Measurements from ENCODE around the gene KLHL3. TPM values are rescaled to one million over a fixed set of nuclear protein-coding genes. Genes with fewer than 3 reads are reported as not detected.

KLHL3 gene
- total and polyA plus RNA-seq, 4 donors = 0.91 to 8.8 (median 3.7) TPM

DNA sequence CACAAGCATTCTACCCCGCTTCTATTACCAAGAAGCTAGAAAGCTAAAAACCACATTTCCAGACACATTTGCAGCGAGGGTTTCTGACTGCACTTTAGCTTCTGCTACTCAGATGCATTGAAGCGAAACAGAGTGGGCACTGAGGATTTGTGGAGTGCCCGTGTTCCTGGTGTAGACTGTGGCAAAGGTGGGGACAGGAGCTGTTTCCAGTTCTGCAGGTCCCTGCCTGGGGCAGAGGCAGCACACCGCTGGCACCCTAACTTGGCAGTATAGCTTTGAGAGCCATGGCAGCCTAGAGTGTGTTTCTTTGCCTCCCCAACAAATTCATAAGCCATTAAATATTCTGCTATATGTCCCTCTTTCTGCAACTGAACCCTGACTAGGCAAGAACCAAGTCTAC, 128.1 kb downstream of the KLHL3 start:
- Histone ChIP-seq H3K27ac (ENCODE audit: low read depth in 1 of 2, low read length in 2 of 2) (no peak overlapping the region), H3K9ac (ENCODE audit: low read depth in 1 of 2, low read length in 2 of 2) (no peak overlapping the region), H3K27me3 (ENCODE audit: control insufficient read depth in 4 of 4, insufficient read depth in 4 of 4, low read length in 3 of 4) (peaks cover 0 to 2% (median 0%) of the 10 kb centered on the region in 4 donors), H3K9me3 (ENCODE audit: control insufficient read depth in 4 of 4, low read length in 3 of 4) (no peaks in the 10 kb centered on the region), H3K4me1 (ENCODE audit: control insufficient read depth in 4 of 4, insufficient read depth in 4 of 4, low read length in 3 of 4) (no peaks in the 10 kb centered on the region), H3K4me3 (ENCODE audit: low read depth in 1 of 3, low read length in 3 of 3) (no peak overlapping the region), H3K36me3 (ENCODE audit: control insufficient read depth in 4 of 4, insufficient read depth in 3 of 4, low read depth in 1 of 4, low read length in 3 of 4) (no peaks in the 10 kb centered on the region)
- TF ChIP-seq HNF4A (conservative IDR thresholded peaks at IDR 0.05) (no peak), RXRA (IDR thresholded peaks at IDR 0.05) (no peak), NR2F2 (IDR thresholded peaks at IDR 0.05) (no peak), SP1 (IDR thresholded peaks at IDR 0.05) (no peak), TAF1 (conservative IDR thresholded peaks at IDR 0.05) (no peak), HNF4G (IDR thresholded peaks at IDR 0.05) (no peak), FOXA2 (IDR thresholded peaks at IDR 0.05) (no peak)
- TF ChIP-seq, protein P1, sequence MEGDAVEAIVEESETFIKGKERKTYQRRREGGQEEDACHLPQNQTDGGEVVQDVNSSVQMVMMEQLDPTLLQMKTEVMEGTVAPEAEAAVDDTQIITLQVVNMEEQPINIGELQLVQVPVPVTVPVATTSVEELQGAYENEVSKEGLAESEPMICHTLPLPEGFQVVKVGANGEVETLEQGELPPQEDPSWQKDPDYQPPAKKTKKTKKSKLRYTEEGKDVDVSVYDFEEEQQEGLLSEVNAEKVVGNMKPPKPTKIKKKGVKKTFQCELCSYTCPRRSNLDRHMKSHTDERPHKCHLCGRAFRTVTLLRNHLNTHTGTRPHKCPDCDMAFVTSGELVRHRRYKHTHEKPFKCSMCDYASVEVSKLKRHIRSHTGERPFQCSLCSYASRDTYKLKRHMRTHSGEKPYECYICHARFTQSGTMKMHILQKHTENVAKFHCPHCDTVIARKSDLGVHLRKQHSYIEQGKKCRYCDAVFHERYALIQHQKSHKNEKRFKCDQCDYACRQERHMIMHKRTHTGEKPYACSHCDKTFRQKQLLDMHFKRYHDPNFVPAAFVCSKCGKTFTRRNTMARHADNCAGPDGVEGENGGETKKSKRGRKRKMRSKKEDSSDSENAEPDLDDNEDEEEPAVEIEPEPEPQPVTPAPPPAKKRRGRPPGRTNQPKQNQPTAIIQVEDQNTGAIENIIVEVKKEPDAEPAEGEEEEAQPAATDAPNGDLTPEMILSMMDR (IDR thresholded peaks at IDR 0.05; ENCODE audit: low read depth, low read length, missing input control) = no peak
- no peak for DNase-seq (ENCODE audit: low spot score)
- 83% methylated on average over 5 of the region's 5 CpGs for WGBS

DNA sequence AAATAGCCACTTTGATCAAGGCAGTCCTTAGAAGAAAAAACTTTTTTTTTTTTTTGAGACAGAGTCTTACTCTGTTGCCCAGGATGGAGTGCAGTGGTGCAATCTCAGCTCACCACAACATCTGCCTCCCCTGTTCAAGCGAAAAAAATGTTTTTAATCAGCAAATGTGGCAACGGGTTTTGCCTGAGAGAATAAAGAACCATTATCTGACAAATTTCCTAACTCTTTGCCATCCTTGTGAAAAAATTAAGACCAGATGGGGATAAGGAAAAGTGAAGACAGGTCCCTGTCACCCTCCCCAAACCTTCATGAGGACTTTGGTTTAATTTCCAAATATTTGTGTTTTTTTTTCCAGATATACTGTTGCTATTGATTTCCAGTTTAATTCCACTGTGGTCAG, 129.5 kb downstream of the KLHL3 start:
- no peak overlapping the region for H3K4me3 ChIP-seq (ENCODE audit: low read depth in 1 of 3, low read length in 3 of 3)
- H3K9ac ChIP-seq (ENCODE audit: low read depth in 1 of 2, low read length in 2 of 2) = no peak overlapping the region
- WGBS = 74% methylated on average over 2 of the region's 2 CpGs
- no peaks in the 10 kb centered on the region for H3K36me3 ChIP-seq (ENCODE audit: control insufficient read depth in 4 of 4, insufficient read depth in 3 of 4, low read depth in 1 of 4, low read length in 3 of 4)
- H3K27me3 ChIP-seq (ENCODE audit: control insufficient read depth in 4 of 4, insufficient read depth in 4 of 4, low read length in 3 of 4) = peaks cover 0 to 2% (median 0%) of the 10 kb centered on the region in 4 donors
- TF ChIP-seq, protein P1 (IDR thresholded peaks at IDR 0.05; ENCODE audit: low read depth, low read length, missing input control) = no peak
- TF ChIP-seq RAD21 (IDR thresholded peaks at IDR 0.05) (no peak), HNF4A (conservative IDR thresholded peaks at IDR 0.05) (no peak), SP1 (IDR thresholded peaks at IDR 0.05) (no peak), FOXA2 (IDR thresholded peaks at IDR 0.05) (no peak), YY1 (IDR thresholded peaks at IDR 0.05) (no peak), HNF4G (IDR thresholded peaks at IDR 0.05) (no peak), FOXA1 (IDR thresholded peaks at IDR 0.05) (no peak)
- TF ChIP-seq, protein P2, sequence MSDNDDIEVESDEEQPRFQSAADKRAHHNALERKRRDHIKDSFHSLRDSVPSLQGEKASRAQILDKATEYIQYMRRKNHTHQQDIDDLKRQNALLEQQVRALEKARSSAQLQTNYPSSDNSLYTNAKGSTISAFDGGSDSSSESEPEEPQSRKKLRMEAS (IDR thresholded peaks at IDR 0.05) = no peak
- TF ChIP-seq, protein P3, sequence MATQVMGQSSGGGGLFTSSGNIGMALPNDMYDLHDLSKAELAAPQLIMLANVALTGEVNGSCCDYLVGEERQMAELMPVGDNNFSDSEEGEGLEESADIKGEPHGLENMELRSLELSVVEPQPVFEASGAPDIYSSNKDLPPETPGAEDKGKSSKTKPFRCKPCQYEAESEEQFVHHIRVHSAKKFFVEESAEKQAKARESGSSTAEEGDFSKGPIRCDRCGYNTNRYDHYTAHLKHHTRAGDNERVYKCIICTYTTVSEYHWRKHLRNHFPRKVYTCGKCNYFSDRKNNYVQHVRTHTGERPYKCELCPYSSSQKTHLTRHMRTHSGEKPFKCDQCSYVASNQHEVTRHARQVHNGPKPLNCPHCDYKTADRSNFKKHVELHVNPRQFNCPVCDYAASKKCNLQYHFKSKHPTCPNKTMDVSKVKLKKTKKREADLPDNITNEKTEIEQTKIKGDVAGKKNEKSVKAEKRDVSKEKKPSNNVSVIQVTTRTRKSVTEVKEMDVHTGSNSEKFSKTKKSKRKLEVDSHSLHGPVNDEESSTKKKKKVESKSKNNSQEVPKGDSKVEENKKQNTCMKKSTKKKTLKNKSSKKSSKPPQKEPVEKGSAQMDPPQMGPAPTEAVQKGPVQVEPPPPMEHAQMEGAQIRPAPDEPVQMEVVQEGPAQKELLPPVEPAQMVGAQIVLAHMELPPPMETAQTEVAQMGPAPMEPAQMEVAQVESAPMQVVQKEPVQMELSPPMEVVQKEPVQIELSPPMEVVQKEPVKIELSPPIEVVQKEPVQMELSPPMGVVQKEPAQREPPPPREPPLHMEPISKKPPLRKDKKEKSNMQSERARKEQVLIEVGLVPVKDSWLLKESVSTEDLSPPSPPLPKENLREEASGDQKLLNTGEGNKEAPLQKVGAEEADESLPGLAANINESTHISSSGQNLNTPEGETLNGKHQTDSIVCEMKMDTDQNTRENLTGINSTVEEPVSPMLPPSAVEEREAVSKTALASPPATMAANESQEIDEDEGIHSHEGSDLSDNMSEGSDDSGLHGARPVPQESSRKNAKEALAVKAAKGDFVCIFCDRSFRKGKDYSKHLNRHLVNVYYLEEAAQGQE (IDR thresholded peaks at IDR 0.05) = no peak
- TF ChIP-seq, protein P4, sequence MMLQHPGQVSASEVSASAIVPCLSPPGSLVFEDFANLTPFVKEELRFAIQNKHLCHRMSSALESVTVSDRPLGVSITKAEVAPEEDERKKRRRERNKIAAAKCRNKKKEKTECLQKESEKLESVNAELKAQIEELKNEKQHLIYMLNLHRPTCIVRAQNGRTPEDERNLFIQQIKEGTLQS (IDR thresholded peaks at IDR 0.05) = no peak
- no peaks in the 10 kb centered on the region for H3K4me1 ChIP-seq (ENCODE audit: control insufficient read depth in 4 of 4, insufficient read depth in 4 of 4, low read length in 3 of 4)
- no peak for DNase-seq (ENCODE audit: low spot score)
- no peak overlapping the region for H3K27ac ChIP-seq (ENCODE audit: low read depth in 1 of 2, low read length in 2 of 2)
- H3K9me3 ChIP-seq (ENCODE audit: control insufficient read depth in 4 of 4, low read length in 3 of 4) = no peaks in the 10 kb centered on the region

Data from liver (tissue), 9 donors.